MCF 10A (cell line): Measurements from ENCODE around the gene PARS2. TPM values are rescaled to one million over a fixed set of nuclear protein-coding genes. Genes with fewer than 3 reads are reported as not detected.

Experiments
- BruUV-seq: library from RNA; stranded (reverse); fragments of 400-500 nt; replicated peaks from 2 replicates; lab custom pipeline; 2021; lab: Mats Ljungman, UMichigan
- CTCF ChIA-PET: fragments of 300-600 bp; sonication (Branson Sonifier 250); formaldehyde crosslinking; extraction: SDS; loops from one replicate; lab custom pipeline; 2021; ENCODE audit warnings: antibody characterized with exemption, inconsistent platforms; lab: Yijun Ruan, JAX
- POLR2A ChIA-PET: fragments of 300-600, 350-650 bp; sonication (Branson Sonifier 250); formaldehyde crosslinking; extraction: SDS; loops from one replicate; lab custom pipeline; 2020; ENCODE audit warnings: antibody characterized with exemption, inconsistent platforms; lab: Yijun Ruan, JAX
- DNase-seq: peaks from one replicate; pipeline ENCODE4 v3.0.0-alpha.2; 2018; ENCODE audit not compliant: unreplicated experiment
- H3K27ac Mint-ChIP-seq: one replicate; pipeline ENCODE4 v1.8.0; 2022; ENCODE audit warnings: mild to moderate bottlenecking, low read depth, mixed read lengths; ENCODE audit not compliant: unreplicated experiment
- H3K27me3 Mint-ChIP-seq: one replicate; pipeline ENCODE4 v1.8.0; 2022; ENCODE audit warnings: mixed read lengths; ENCODE audit not compliant: insufficient read depth, unreplicated experiment
- H3K36me3 Mint-ChIP-seq: one replicate; pipeline ENCODE4 v1.8.0; 2022; ENCODE audit warnings: mild to moderate bottlenecking, moderate library complexity, mixed read lengths; ENCODE audit not compliant: insufficient read depth, unreplicated experiment
- H3K4me1 Mint-ChIP-seq: one replicate; pipeline ENCODE4 v1.8.0; 2022; ENCODE audit warnings: mixed read lengths; ENCODE audit not compliant: insufficient read depth, unreplicated experiment
- H3K4me3 Mint-ChIP-seq: one replicate; pipeline ENCODE4 v1.8.0; 2022; ENCODE audit warnings: mild to moderate bottlenecking, moderate library complexity, mixed read lengths; ENCODE audit not compliant: unreplicated experiment
- H3K9me3 Mint-ChIP-seq: one replicate; pipeline ENCODE4 v1.8.0; 2022; ENCODE audit warnings: mixed read lengths; ENCODE audit not compliant: unreplicated experiment
- intact Hi-C: fragments of 100-400 bp; cut with micrococcal nuclease; formaldehyde crosslinking; loops from 2 replicates; pipeline ENCODE4 v1.14.1; 2022
- total RNA-seq: library from RNA; stranded (reverse); gene quantifications from 2 replicates; pipeline ENCODE4 v1.2.3, GENCODE V29; 2022
- TF ChIP-seq, protein P1 (sequence below): fragments of 200-600 bp; IDR thresholded peaks from one replicate; pipeline ENCODE4 v1.8.0; 2022; ENCODE audit warnings: antibody characterized with exemption, mild to moderate bottlenecking; ENCODE audit not compliant: unreplicated experiment

Gene PARS2
- total RNA-seq, 1 experiment from 2014 or later: 4.7 TPM

DNA sequence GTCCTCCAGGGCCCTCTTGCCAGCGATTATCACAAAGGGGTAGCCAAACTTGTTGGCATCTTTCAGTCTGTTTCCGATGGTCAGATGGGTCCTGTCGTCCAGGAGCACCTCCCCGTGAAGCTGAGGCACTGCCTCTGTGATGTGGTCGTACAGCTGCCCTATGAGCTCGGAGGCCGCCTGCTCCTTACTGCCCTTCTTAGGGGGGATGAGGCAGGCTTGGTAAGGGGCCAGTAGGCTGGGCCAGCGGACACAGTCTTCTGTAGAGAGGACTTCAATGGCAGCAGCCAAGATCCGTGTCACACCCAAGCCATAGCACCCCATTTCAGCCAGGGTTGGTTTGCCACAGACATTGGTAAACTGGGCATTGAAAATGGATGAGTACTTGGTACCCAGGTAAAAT is 6.5 kb downstream of the PARS2 start:
- intact Hi-C loops: no loop called here
- Mint-ChIP-seq H3K4me1 (peaks cover 3% of the 10 kb centered on the region), H3K9me3 (no peaks in the 10 kb centered on the region), H3K36me3 (peaks cover 6% of the 10 kb centered on the region), H3K4me3 (no peak overlapping the region), H3K27me3 (no peaks in the 10 kb centered on the region), H3K27ac (no peak overlapping the region)
- ChIA-PET CTCF (interaction anchor here (0.6 to 0.8 kb wide), 3 partner anchors 71 to 193 kb away, joined by 4 read pairs; no protein-coding TSS in a partner anchor), POLR2A (no interaction called here)
- BruUV-seq: no TSS peak
- TF ChIP-seq, protein P1, sequence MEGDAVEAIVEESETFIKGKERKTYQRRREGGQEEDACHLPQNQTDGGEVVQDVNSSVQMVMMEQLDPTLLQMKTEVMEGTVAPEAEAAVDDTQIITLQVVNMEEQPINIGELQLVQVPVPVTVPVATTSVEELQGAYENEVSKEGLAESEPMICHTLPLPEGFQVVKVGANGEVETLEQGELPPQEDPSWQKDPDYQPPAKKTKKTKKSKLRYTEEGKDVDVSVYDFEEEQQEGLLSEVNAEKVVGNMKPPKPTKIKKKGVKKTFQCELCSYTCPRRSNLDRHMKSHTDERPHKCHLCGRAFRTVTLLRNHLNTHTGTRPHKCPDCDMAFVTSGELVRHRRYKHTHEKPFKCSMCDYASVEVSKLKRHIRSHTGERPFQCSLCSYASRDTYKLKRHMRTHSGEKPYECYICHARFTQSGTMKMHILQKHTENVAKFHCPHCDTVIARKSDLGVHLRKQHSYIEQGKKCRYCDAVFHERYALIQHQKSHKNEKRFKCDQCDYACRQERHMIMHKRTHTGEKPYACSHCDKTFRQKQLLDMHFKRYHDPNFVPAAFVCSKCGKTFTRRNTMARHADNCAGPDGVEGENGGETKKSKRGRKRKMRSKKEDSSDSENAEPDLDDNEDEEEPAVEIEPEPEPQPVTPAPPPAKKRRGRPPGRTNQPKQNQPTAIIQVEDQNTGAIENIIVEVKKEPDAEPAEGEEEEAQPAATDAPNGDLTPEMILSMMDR: no peak
- no peak for DNase-seq

DNA sequence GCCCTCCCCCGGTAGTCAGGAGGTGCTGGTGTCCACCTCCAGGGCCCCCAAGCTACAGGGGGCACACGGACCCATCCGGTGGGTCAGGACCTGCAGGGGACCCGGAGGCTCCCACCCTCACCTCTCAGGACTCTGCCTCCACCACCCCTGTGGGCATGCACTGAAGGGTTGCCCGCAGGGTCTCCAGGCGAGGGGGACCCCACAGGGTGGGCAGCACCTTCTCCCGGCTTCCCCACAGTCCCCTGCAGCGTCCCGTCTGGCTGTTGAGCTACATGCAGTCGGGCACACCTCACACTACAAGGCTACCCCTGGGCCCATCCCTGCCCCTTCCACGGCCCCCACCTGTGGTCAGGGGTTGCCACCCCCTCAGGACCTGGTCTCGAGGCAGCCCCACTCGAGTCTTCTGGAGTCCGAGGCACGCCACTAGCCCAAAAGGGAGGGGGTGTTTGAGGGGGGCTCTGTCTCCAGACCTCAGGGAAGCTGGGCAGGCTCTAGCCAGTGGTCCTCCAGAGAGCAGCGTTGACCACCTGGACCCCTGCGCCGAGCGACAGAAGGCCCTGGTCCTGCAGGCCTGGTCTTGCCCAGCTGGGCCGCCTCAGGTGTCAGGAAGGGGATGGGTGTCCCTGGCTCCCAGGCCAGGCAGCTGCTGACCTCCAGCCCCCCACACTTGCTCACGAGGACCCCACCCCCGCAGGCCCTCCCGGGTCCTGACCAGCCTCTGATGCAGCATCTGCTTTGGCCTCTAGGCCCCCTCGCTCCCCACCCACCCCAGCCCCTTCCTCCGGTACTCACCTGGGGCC is 9.6 kb downstream of the PARS2 start:
- Mint-ChIP-seq H3K4me1 (no peaks in the 10 kb centered on the region), H3K27me3 (no peaks in the 10 kb centered on the region), H3K4me3 (no peak overlapping the region), H3K9me3 (no peaks in the 10 kb centered on the region), H3K27ac (no peak overlapping the region), H3K36me3 (peaks cover 6% of the 10 kb centered on the region)
- TF ChIP-seq, protein P1: no peak
- no peak for DNase-seq
- ChIA-PET POLR2A (no interaction called here), CTCF (interaction anchor here (0.6 kb wide), 1 partner anchor 451 kb away, joined by 3 read pairs; no protein-coding TSS in a partner anchor)
- intact Hi-C loops: no loop called here
- BruUV-seq: no TSS peak

DNA sequence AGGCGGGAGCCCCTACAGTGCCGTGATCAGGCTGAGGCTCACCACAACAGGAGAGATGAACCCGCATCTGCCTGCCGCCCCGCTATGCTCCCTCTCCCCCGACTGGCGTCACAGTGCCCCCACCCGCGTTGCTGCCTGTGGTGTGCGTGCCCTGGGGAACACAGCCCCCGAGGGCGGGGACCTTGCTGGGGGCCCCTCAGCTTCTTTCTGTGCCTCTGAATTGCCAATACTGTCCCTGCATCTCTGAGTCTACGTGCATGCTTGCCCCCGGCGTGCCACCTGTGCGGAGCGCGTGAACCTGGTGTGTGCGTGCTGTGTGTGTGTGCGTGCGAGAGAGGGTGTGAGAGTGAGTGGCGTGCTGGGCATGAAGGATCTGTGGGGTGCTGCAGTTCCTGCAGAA is 10.3 kb downstream of the PARS2 start:
- intact Hi-C loops: no loop called here
- BruUV-seq: no TSS peak
- CTCF ChIA-PET: no interaction called here
- POLR2A ChIA-PET: no interaction called here
- DNase-seq: no peak
- no peak overlapping the region for H3K4me3 Mint-ChIP-seq
- H3K36me3 Mint-ChIP-seq: peaks cover 6% of the 10 kb centered on the region
- H3K9me3 Mint-ChIP-seq: no peaks in the 10 kb centered on the region
- H3K27ac Mint-ChIP-seq: no peak overlapping the region
- TF ChIP-seq, protein P1: no peak
- no peaks in the 10 kb centered on the region for H3K27me3 Mint-ChIP-seq
- no peaks in the 10 kb centered on the region for H3K4me1 Mint-ChIP-seq

DNA sequence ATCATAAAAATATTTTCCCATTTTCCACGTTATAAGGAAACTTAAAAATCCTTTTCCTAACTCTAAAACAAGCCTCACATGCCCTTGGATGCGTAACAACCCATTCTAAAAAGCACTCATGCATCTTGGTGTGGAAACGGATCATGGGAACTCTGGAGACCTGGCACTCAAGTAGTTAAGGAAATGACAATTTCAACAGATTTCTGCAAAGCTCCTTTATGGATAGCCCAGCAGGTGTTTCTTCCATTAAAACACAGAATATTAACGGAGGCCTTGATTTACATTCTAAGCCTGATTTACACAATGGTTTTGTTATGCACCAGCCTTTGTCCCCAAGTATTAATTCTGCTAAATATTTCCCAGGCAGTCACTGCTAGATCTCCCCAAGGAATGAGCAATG is 12.9 kb downstream of the PARS2 start:
- intact Hi-C loops: no loop called here

More for the DNA sequence above, 12.9 kb downstream of the PARS2 start:
- BruUV-seq: no TSS peak
- ChIA-PET POLR2A (interaction anchor here (0.7 to 1.1 kb wide), 2 partner anchors 25 to 465 kb away, joined by 3 read pairs; no protein-coding TSS in a partner anchor), CTCF (interaction anchor here (0.7 kb wide), 1 partner anchor 179 kb away, joined by 3 read pairs; no protein-coding TSS in a partner anchor)
- DNase-seq: no peak
- Mint-ChIP-seq H3K27me3 (no peaks in the 10 kb centered on the region), H3K4me1 (no peaks in the 10 kb centered on the region), H3K27ac (no peak overlapping the region), H3K4me3 (no peak overlapping the region), H3K9me3 (no peaks in the 10 kb centered on the region), H3K36me3 (no peaks in the 10 kb centered on the region)
- TF ChIP-seq, protein P1: no peak
